Memory B cell (primary cell): ENCODE results near the gene GTF3C5.

Experiments used
- ATAC-seq: fragments of 150-1000 bp; cut with Tn5 transposase; 2 replicates; pipeline ENCODE4 v1.10.0; 2021; ENCODE audit warnings: low read depth, mild to moderate bottlenecking, moderate library complexity
- DNase-seq, 2 donors: peaks; one replicate each; pipeline ENCODE4 v3.0.0; 2022; ENCODE audit warnings: low spot score in 2 of 2
- H3K27ac Mint-ChIP-seq: one replicate; pipeline ENCODE4 v1.8.0; 2022; ENCODE audit warnings: mild to moderate bottlenecking, moderate library complexity, mixed read lengths
- H3K27me3 Mint-ChIP-seq: one replicate; pipeline ENCODE4 v1.8.0; 2022; ENCODE audit warnings: mixed read lengths
- H3K36me3 Mint-ChIP-seq: one replicate; pipeline ENCODE4 v1.8.0; 2022; ENCODE audit warnings: mild to moderate bottlenecking, mixed read lengths
- H3K4me1 Mint-ChIP-seq: one replicate; pipeline ENCODE4 v1.8.0; 2022; ENCODE audit warnings: mixed read lengths
- H3K4me3 Mint-ChIP-seq: one replicate; pipeline ENCODE4 v1.8.0; 2022; ENCODE audit warnings: mild to moderate bottlenecking, moderate library complexity, mixed read lengths
- H3K9me3 Mint-ChIP-seq: one replicate; pipeline ENCODE4 v1.8.0; 2022; ENCODE audit warnings: mixed read lengths

Gene GTF3C5

DNA sequence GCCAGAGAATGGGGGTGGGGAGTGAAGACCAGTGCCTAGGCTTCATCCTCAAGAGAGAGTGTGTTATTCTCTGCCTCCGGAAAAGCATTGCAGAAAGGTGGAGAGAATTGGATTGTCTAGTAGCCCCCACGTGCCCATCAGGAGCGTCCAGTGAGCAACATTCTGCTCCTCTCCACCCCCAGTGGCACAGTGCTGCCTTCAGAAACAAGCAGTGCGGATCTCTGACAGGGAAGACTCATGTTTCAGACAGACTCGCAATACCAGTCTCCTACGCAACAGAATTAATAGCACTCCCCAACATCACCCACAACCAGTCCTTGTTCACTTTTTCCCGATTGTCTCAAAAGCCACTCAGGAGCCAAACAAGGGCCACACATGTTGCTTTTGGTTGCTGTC lies 16.1 kb downstream of the GTF3C5 start:
- Mint-ChIP-seq H3K36me3 (peaks cover 30% of the 10 kb centered on the region), H3K4me3 (no peak overlapping the region), H3K9me3 (no peaks in the 10 kb centered on the region), H3K27me3 (no peaks in the 10 kb centered on the region), H3K4me1 (no peaks in the 10 kb centered on the region), H3K27ac (no peak overlapping the region)
- DNase-seq (no peak), ATAC-seq (no peak)

DNA sequence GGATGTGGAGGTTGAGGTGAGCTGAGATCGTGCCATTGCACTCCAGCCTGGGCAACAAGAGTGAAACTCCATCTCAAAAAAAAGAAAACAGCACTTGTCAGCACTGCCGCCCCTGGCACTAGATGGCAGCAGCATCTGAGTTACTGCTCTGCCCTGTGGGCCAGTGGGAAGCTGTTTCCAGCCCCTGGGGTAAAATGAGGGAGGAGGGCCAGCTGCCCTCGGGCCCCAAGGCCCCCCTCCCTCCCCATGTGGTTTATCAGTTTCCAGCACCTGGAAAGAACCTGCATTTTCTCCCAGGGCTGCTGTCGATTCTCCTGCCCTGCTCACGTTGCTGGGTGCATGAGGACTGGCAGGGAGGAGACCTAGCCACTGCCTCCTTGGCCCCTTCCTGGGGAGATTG lies 17.8 kb downstream of the GTF3C5 start:
- Mint-ChIP-seq H3K4me1 (no peaks in the 10 kb centered on the region), H3K27me3 (no peaks in the 10 kb centered on the region), H3K36me3 (peaks cover 30% of the 10 kb centered on the region), H3K4me3 (no peak overlapping the region), H3K9me3 (no peaks in the 10 kb centered on the region), H3K27ac (no peak overlapping the region)
- DNase-seq (no peak), ATAC-seq (peak; percentile 38)

DNA sequence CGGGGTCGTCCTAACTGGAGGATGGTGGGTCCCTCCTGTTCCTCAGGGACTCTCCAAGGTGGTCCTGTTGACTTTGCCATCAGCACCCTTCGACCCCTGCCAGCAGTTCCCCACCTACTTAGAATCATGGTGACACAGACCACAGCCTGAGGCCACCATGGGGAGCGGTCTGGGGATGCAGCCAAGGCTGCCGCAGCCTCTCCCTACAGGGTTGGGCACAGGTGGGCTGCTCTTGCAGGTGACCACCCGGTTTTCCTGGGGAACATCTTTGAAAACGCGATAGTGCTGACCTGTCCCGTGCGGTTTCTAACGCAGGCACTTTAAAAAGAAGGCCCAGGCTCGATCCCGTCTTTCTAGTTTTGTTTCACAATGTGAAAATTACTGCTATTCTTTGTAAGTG lies 18.2 kb downstream of the GTF3C5 start:
- H3K27ac Mint-ChIP-seq, result no peak overlapping the region

DNA sequence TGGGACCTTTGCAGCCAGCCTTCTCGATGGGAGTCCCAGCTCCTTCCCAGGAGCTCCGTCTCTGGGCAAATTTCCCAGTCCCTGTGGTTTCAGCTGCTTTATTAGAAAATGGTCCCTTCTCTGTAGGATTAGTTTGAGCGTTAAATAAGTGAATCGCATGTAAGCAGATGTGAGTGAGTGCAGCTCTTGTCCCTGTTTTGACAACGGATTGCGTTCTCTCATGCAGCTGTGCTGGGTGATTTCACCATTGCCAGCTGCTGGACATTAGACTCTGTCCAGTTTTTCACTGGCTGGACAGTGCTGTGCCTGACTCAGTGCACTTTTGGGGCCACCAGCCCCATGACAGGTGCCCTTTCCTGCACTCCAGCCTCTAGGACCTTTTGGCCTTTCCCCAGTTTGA lies 19.3 kb downstream of the GTF3C5 start:
- H3K9me3 Mint-ChIP-seq, result no peaks in the 10 kb centered on the region
- no peak overlapping the region for H3K27ac Mint-ChIP-seq
- no peaks in the 10 kb centered on the region for H3K4me1 Mint-ChIP-seq
- no peak for DNase-seq
- no peak overlapping the region for H3K4me3 Mint-ChIP-seq
- H3K36me3 Mint-ChIP-seq, result peaks cover 32% of the 10 kb centered on the region
- H3K27me3 Mint-ChIP-seq, result no peaks in the 10 kb centered on the region
- no peak for ATAC-seq

More for the DNA sequence above, 18.2 kb downstream of the GTF3C5 start:
- Mint-ChIP-seq H3K4me1 (no peaks in the 10 kb centered on the region), H3K36me3 (peaks cover 35% of the 10 kb centered on the region), H3K9me3 (no peaks in the 10 kb centered on the region), H3K4me3 (no peak overlapping the region), H3K27me3 (no peaks in the 10 kb centered on the region)
- DNase-seq (no peak), ATAC-seq (no peak)

DNA sequence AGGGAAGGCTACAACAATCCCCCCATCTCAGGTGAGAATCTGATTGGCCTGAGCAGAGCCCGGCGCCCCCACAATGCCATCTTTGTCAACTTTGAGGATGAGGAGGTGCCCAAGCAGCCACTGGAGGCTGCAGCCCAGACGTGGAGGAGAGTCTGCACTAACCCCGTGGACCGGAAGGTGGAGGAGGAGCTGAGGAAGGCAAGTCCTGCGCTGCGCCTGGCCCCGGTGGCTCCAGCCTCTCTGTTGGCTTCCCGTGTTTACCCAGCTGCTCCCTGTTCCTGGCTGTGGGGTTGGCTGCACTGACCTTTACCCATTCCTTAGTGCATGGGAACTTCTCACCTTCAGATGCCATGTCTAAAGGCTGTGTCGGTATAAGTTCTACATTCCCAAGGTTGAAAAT lies 20.0 kb downstream of the GTF3C5 start:
- Mint-ChIP-seq H3K4me1 (no peaks in the 10 kb centered on the region), H3K9me3 (no peaks in the 10 kb centered on the region), H3K27ac (no peak overlapping the region), H3K36me3 (peaks cover 34% of the 10 kb centered on the region), H3K27me3 (no peaks in the 10 kb centered on the region), H3K4me3 (no peak overlapping the region)
- ATAC-seq, result no peak
- DNase-seq, result no peak

DNA sequence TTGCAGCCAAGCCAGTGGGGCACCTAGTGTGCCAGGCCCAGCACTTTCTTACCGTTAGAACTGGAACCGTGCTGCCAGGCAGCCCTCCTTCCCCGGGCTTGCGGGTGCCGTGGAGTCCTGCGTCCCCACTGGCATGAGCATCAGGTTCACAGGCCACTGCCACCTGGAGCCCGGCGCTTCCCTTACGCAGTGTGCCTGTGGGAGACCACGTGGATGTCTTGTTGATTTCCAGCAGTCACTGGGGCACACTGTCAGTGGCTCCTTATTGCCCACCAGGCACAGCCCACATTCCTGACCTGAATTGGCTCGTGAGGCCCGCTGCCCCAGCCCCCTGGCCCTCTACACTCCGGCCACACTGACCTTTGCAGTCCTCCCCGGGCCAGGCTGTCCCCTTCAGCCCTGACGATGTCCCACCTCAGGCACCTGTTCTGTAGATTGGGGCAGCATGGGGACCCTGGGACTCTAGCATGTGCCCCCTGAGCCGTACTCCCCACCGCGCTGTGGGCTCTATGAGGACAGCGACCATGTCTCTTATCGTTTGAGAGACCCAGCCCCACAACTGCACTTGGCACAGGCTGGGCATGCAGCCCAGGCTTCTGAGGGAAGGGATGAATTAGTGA lies 20.6 kb downstream of the GTF3C5 start:
- Mint-ChIP-seq H3K4me1 (no peaks in the 10 kb centered on the region), H3K9me3 (no peaks in the 10 kb centered on the region), H3K27me3 (no peaks in the 10 kb centered on the region), H3K36me3 (peaks cover 37% of the 10 kb centered on the region), H3K27ac (no peak overlapping the region), H3K4me3 (no peak overlapping the region)
- ATAC-seq, result no peak
- DNase-seq, result no peak

- ATAC-seq (no peak), DNase-seq (no peak)
- H3K27me3 Mint-ChIP-seq, result no peaks in the 10 kb centered on the region
Observed at GRCh38 chr9:133051966-133052539, 21.3 kb downstream of the GTF3C5 start.

GRCh38 chr9:133054194-133054890 lies 23.5 kb downstream of the GTF3C5 start:
- no peaks in the 10 kb centered on the region for H3K9me3 Mint-ChIP-seq
- peaks cover 36% of the 10 kb centered on the region for H3K36me3 Mint-ChIP-seq
- ATAC-seq, result no peak
- H3K27ac Mint-ChIP-seq, result no peak overlapping the region
- no peak overlapping the region for H3K4me3 Mint-ChIP-seq
- H3K27me3 Mint-ChIP-seq, result no peaks in the 10 kb centered on the region
- H3K4me1 Mint-ChIP-seq, result no peaks in the 10 kb centered on the region
- DNase-seq, result no peak

More at GRCh38 chr9:133051966-133052539, 21.3 kb downstream of the GTF3C5 start:
- no peak overlapping the region for H3K4me3 Mint-ChIP-seq
- no peaks in the 10 kb centered on the region for H3K4me1 Mint-ChIP-seq
- no peak overlapping the region for H3K27ac Mint-ChIP-seq
- peaks cover 32% of the 10 kb centered on the region for H3K36me3 Mint-ChIP-seq
- no peaks in the 10 kb centered on the region for H3K9me3 Mint-ChIP-seq

GRCh38 chr9:133054966-133055365 lies 24.2 kb downstream of the GTF3C5 start:
- DNase-seq (no peak), ATAC-seq (no peak)
- Mint-ChIP-seq H3K36me3 (peaks cover 33% of the 10 kb centered on the region), H3K27ac (no peak overlapping the region), H3K4me3 (no peak overlapping the region), H3K4me1 (peaks cover 4% of the 10 kb centered on the region), H3K27me3 (no peaks in the 10 kb centered on the region), H3K9me3 (no peaks in the 10 kb centered on the region)

DNA sequence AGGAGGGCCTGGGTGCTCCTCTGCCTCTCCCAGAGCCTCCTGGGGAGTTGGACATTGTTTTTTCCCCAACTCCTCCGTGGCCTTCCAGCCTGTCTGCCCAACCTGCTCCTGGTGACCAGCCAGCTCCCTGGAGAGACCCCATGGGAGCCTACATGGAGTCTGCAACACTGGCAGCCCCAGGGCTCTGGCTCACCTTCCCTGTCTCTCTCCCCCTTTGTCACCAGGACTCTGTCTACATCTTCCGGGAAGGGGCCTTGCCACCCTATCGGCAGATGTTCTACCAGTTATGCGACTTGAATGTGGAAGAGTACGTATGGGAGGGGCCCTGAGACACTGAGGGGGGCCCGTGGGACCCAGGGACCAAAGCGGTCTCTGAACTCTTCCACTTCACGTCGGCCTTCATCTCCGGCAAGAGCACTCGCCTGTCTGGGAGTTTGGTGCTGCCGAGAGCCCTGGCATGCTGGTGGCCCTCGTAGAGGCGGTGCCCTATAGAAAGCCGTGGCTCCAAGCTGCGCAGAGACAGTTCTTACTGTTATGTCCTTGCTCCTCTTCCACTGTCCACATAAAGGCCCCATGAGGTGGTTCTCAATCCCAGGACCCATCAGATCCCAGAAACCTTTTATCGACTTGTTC lies 25.1 kb downstream of the GTF3C5 start:
- H3K36me3 Mint-ChIP-seq, result peaks cover 28% of the 10 kb centered on the region
- no peaks in the 10 kb centered on the region for H3K27me3 Mint-ChIP-seq
- H3K9me3 Mint-ChIP-seq, result no peaks in the 10 kb centered on the region
- ATAC-seq, result no peak
- no peak for DNase-seq
- no peak overlapping the region for H3K27ac Mint-ChIP-seq
- H3K4me1 Mint-ChIP-seq, result peaks cover 5% of the 10 kb centered on the region
- no peak overlapping the region for H3K4me3 Mint-ChIP-seq

- Mint-ChIP-seq H3K36me3 (peaks cover 27% of the 10 kb centered on the region), H3K27ac (no peak overlapping the region), H3K4me1 (peaks cover 8% of the 10 kb centered on the region), H3K4me3 (no peak overlapping the region), H3K9me3 (no peaks in the 10 kb centered on the region), H3K27me3 (no peaks in the 10 kb centered on the region)
- ATAC-seq, result no peak
- DNase-seq, result no peak
Observed at GRCh38 chr9:133056533-133056932, 25.7 kb downstream of the GTF3C5 start.

DNA sequence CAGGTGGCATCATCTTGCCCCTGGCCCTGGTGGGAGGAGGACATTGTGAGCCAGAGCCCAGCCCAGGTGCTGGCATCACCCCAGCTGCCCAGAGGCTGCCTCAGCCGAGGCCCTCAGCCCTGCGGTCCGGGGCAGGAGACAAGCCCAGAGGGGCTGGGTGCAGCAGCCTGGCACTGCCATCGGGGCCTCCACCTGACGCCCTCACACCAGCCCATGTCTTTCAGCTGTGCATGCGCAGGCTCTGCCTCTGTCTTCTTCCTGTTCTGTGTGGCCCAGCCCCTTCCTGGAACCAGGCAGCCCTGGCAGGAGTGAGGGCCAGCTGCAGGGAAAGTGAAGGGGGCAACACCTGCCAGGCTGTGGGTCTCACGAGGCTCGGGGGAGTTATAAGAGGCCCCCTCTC lies 26.2 kb downstream of the GTF3C5 start:
- ATAC-seq (no peak), DNase-seq (no peak)
- H3K27me3 Mint-ChIP-seq, result no peaks in the 10 kb centered on the region
- no peaks in the 10 kb centered on the region for H3K9me3 Mint-ChIP-seq
- H3K36me3 Mint-ChIP-seq, result peaks cover 25% of the 10 kb centered on the region
- H3K27ac Mint-ChIP-seq, result no peak overlapping the region
- H3K4me3 Mint-ChIP-seq, result no peak overlapping the region
- peaks cover 8% of the 10 kb centered on the region for H3K4me1 Mint-ChIP-seq

- ATAC-seq (no peak), DNase-seq (no peak)
- no peak overlapping the region for H3K27ac Mint-ChIP-seq
- no peaks in the 10 kb centered on the region for H3K27me3 Mint-ChIP-seq
- peaks cover 21% of the 10 kb centered on the region for H3K36me3 Mint-ChIP-seq
- H3K4me3 Mint-ChIP-seq, result no peak overlapping the region
- H3K4me1 Mint-ChIP-seq, result peaks cover 8% of the 10 kb centered on the region
- no peaks in the 10 kb centered on the region for H3K9me3 Mint-ChIP-seq
Observed at GRCh38 chr9:133057553-133057952, 26.8 kb downstream of the GTF3C5 start.

DNA sequence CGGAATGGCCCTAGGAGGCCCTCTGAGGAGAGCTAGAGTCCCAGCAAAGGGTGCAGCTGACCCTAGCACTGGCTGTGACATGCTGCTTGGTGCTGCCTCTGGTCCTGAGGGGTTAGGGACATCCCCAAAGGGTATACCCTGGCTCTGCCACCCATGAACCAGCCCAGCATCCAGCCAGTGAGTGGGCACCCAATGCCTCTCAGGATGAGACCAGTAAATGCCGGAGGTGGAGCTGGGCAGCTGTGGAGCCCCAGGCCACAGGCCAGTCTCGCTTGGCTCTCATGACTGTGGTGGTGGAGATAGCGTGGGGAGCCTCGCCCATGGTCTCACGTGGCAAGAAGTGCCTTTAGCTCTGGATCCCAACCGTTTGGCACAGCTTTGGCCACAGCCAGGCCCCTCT lies 27.3 kb downstream of the GTF3C5 start:
- no peak for DNase-seq
- ATAC-seq, result no peak
- H3K36me3 Mint-ChIP-seq, result peaks cover 20% of the 10 kb centered on the region
- H3K4me3 Mint-ChIP-seq, result no peak overlapping the region
- no peaks in the 10 kb centered on the region for H3K27me3 Mint-ChIP-seq
- no peak overlapping the region for H3K27ac Mint-ChIP-seq
- H3K9me3 Mint-ChIP-seq, result no peaks in the 10 kb centered on the region
- peaks cover 8% of the 10 kb centered on the region for H3K4me1 Mint-ChIP-seq
